Colonic mucosa (tissue), 4 donors: ENCODE results near the gene RASGRP3. TPM values are rescaled to one million over a fixed set of nuclear protein-coding genes. Genes with fewer than 3 reads are reported as not detected.

Source experiments
- DNase-seq: peaks from one replicate; pipeline ENCODE4 v3.0.0-alpha.2; 2020
- H3K27ac ChIP-seq: fragments of 200-600 bp; one replicate; pipeline ENCODE4 v1.8.0; 2021
- H3K27me3 ChIP-seq: fragments of 200-600 bp; one replicate; pipeline ENCODE4 v1.8.0; 2021
- H3K36me3 ChIP-seq: fragments of 200-600 bp; one replicate; pipeline ENCODE4 v1.8.0; 2021
- H3K4me1 ChIP-seq: fragments of 200-600 bp; one replicate; pipeline ENCODE4 v1.8.0; 2021; ENCODE audit warnings: mild to moderate bottlenecking
- H3K4me3 ChIP-seq: fragments of 200-600 bp; one replicate; pipeline ENCODE4 v1.8.0; 2021
- H3K9ac ChIP-seq, 2 donors: one replicate each; pipeline ENCODE4 v1.7.0; 2013; ENCODE audit warnings: control low read depth in 2 of 2, low read depth in 2 of 2, low read length in 2 of 2
- H3K9me3 ChIP-seq: fragments of 200-600 bp; one replicate; pipeline ENCODE4 v1.8.0; 2021
- CTCF ChIP-seq: fragments of 200-600 bp; IDR thresholded peaks from one replicate; pipeline ENCODE4 v1.8.0; 2022; ENCODE audit warnings: antibody characterized with exemption, mild to moderate bottlenecking
- intact Hi-C: fragments of 100-400 bp; cut with DNase I; formaldehyde crosslinking; loops from one replicate; pipeline ENCODE4 v1.14.1; 2022
- total RNA-seq, 2 donors: library from RNA; stranded (reverse); fragmentation: NEBNext Ultra II Directional in 1 of 2; extraction: Animal tissue kit (Norgen Biotek cat#: 25700) in 1 of 2; gene quantifications; one replicate each; pipeline ENCODE4 v1.2.1, GENCODE V29; 2021
- donor health status: healthy.
- donor health status: DM: no; HTN: no; CAD: no.
- donor health status: DM: no; HTN: no; CAD: no.

Gene RASGRP3
- total RNA-seq, 2 donors from 2014 or later = 3.6 to 3.9 TPM

- Histone ChIP-seq H3K27me3 (no peaks in the 10 kb centered on the region), H3K9me3 (no peaks in the 10 kb centered on the region), H3K27ac (no peak overlapping the region), H3K4me1 (no peaks in the 10 kb centered on the region), H3K4me3 (no peak overlapping the region), H3K36me3 (no peaks in the 10 kb centered on the region), H3K9ac (no peak overlapping the region)
- intact Hi-C loops = no loop called here
- no peak for TF ChIP-seq CTCF
- DNase-seq = no peak
Measured at GRCh38 chr2:33511141-33511540, 34.7 kb downstream of the RASGRP3 start.

- Histone ChIP-seq H3K36me3 (no peaks in the 10 kb centered on the region), H3K4me1 (no peaks in the 10 kb centered on the region), H3K9ac (no peak overlapping the region), H3K4me3 (no peak overlapping the region), H3K27me3 (no peaks in the 10 kb centered on the region), H3K9me3 (no peaks in the 10 kb centered on the region), H3K27ac (no peak overlapping the region)
- no peak for TF ChIP-seq CTCF
- DNase-seq = no peak
- intact Hi-C loops = no loop called here
Measured at GRCh38 chr2:33512112-33512511, 35.7 kb downstream of the RASGRP3 start.

DNA sequence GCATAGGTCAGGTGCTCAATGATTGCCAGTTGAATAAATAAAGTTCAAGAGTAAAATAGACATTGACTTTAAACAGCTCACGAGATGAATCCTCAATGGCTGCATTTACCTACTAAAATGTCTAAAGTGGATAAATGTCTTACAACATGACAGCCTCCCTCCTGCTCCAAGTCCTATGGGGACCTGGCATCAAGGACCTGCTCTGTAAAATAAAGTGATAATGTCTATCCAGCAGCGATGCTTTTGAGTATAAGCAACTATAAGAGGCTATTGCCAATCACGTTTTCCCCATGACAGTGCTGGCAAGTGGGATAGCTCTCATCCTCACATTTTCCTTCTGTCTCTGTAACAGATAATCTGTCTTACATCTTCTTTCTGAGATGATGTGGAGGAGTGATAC is 37.0 kb downstream of the RASGRP3 start:
- intact Hi-C loops = no loop called here
- H3K9me3 ChIP-seq = no peaks in the 10 kb centered on the region
- H3K27ac ChIP-seq = no peak overlapping the region
- H3K4me3 ChIP-seq = no peak overlapping the region
- H3K9ac ChIP-seq = no peak overlapping the region
- H3K4me1 ChIP-seq = no peaks in the 10 kb centered on the region
- no peaks in the 10 kb centered on the region for H3K27me3 ChIP-seq
- H3K36me3 ChIP-seq = no peaks in the 10 kb centered on the region
- TF ChIP-seq CTCF = no peak
- no peak for DNase-seq

DNA sequence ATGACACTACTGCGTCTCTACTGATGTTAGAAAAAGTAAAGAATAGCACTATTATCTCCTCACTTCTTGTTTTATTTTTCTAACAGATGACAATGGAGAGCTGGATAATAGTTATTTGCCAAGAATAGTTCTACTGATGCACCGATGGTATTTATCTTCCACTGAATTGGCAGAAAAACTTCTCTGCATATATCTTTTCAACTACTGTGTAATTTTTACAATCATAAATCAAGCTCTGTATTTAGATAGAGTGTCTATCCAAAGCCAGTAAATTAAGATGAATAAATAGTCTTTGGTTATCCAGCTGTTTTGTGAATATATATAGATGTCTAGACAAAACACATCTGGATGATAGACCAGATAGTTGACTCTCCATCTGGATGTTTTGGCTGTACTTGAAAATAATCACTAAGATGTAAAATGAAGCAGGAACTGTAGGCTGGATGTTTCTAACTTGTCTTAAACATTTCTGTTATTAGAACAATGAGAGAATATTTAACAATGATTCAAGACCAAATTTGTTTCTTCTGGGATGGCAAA is 40.1 kb downstream of the RASGRP3 start:
- Histone ChIP-seq H3K36me3 (no peaks in the 10 kb centered on the region), H3K27me3 (no peaks in the 10 kb centered on the region), H3K9me3 (no peaks in the 10 kb centered on the region), H3K9ac (no peak overlapping the region), H3K4me1 (no peaks in the 10 kb centered on the region), H3K27ac (no peak overlapping the region), H3K4me3 (no peak overlapping the region)
- TF ChIP-seq CTCF = no peak
- intact Hi-C loops = no loop called here
- DNase-seq = no peak

- H3K9me3 ChIP-seq = no peaks in the 10 kb centered on the region
- TF ChIP-seq CTCF = no peak
- no peak overlapping the region for H3K4me3 ChIP-seq
- DNase-seq = no peak
- no peak overlapping the region for H3K27ac ChIP-seq
- no peak overlapping the region for H3K9ac ChIP-seq
- H3K36me3 ChIP-seq = no peaks in the 10 kb centered on the region
- no peaks in the 10 kb centered on the region for H3K4me1 ChIP-seq
- intact Hi-C loops = no loop called here
- H3K27me3 ChIP-seq = no peaks in the 10 kb centered on the region
Measured at GRCh38 chr2:33518200-33518599, 41.8 kb downstream of the RASGRP3 start.

GRCh38 chr2:33518929-33519328 is 42.5 kb downstream of the RASGRP3 start:
- TF ChIP-seq CTCF = no peak

More at GRCh38 chr2:33518929-33519328, 42.5 kb downstream of the RASGRP3 start:
- H3K9ac ChIP-seq = no peak overlapping the region
- no peaks in the 10 kb centered on the region for H3K36me3 ChIP-seq
- no peak overlapping the region for H3K4me3 ChIP-seq
- DNase-seq = no peak
- no peaks in the 10 kb centered on the region for H3K9me3 ChIP-seq
- no peaks in the 10 kb centered on the region for H3K4me1 ChIP-seq
- no peak overlapping the region for H3K27ac ChIP-seq
- no peaks in the 10 kb centered on the region for H3K27me3 ChIP-seq
- intact Hi-C loops = no loop called here
